Measurements from ENCODE around the gene F8.

The F8 gene

GRCh38 chrX:155022585-155022984 is at the start of gene F8:
TSS of gene F8 (minus strand) at chrX:155022723. CDS start at chrX:155022552, 171 bp downstream.
- no peak for DNase-seq (ENCODE audit: low spot score)

- DNase-seq (ENCODE audit: low spot score) = no peak
Observed at GRCh38 chrX:155071694-155072280, 49.3 kb upstream of the F8 start.

- peak; percentile 93 for DNase-seq (ENCODE audit: low spot score)
Observed at GRCh38 chrX:155070975-155071693, 48.6 kb upstream of the F8 start, which contains the start of the genes BRCC3, CMC4 and MTCP1. TSS of gene BRCC3 (plus strand) at chrX:155071508. CDS start at chrX:155071528, 20 bp downstream. TSS of gene CMC4 (minus strand) at chrX:155071136. CDS start at chrX:155064023, 7,113 bp downstream. TSS of gene MTCP1 (minus strand) at chrX:155071136. CDS start at chrX:155066010, 5,126 bp downstream.

GRCh38 chrX:155070663-155070974 is 48.1 kb upstream of the F8 start:
- DNase-seq (ENCODE audit: low spot score) = no peak

- DNase-seq (ENCODE audit: low spot score) = no peak
Observed at GRCh38 chrX:155070038-155070437, 47.5 kb upstream of the F8 start.

GRCh38 chrX:155069414-155069813 is 46.9 kb upstream of the F8 start:
- no peak for DNase-seq (ENCODE audit: low spot score)

- peak; percentile 42 for DNase-seq (ENCODE audit: low spot score)
Observed at GRCh38 chrX:155068165-155068564, 45.6 kb upstream of the F8 start.

- peak; percentile 25 for DNase-seq (ENCODE audit: low spot score)
Observed at GRCh38 chrX:155065035-155065734, 42.7 kb upstream of the F8 start.

- DNase-seq (ENCODE audit: low spot score) = no peak
Observed at GRCh38 chrX:155061760-155062159, 39.2 kb upstream of the F8 start.

GRCh38 chrX:155056877-155057792 is 34.6 kb upstream of the F8 start:
- DNase-seq (ENCODE audit: low spot score) = peak; percentile 61

- DNase-seq (ENCODE audit: low spot score) = no peak
Observed at GRCh38 chrX:155056471-155056870, 33.9 kb upstream of the F8 start.

- no peak for DNase-seq (ENCODE audit: low spot score)
Observed at GRCh38 chrX:155055494-155055893, 33.0 kb upstream of the F8 start.

GRCh38 chrX:155054255-155054654 is 31.7 kb upstream of the F8 start:
- DNase-seq (ENCODE audit: low spot score) = no peak

- no peak for DNase-seq (ENCODE audit: low spot score)
Observed at GRCh38 chrX:155053656-155054055, 31.1 kb upstream of the F8 start.

GRCh38 chrX:155052738-155053498 is 30.4 kb upstream of the F8 start:
- DNase-seq (ENCODE audit: low spot score) = no peak

- peak; percentile 28 for DNase-seq (ENCODE audit: low spot score)
Observed at GRCh38 chrX:155048977-155049619, 26.6 kb upstream of the F8 start.

GRCh38 chrX:155046811-155047528 is 24.4 kb upstream of the F8 start:
- DNase-seq (ENCODE audit: low spot score) = no peak

- DNase-seq (ENCODE audit: low spot score) = no peak
Observed at GRCh38 chrX:155046129-155046810, 23.7 kb upstream of the F8 start.

GRCh38 chrX:155035688-155036087 is 13.2 kb upstream of the F8 start:
- no peak for DNase-seq (ENCODE audit: low spot score)

Measured in AG08396 (cell line).